Panc1 (cell line): ENCODE data around the gene C1orf87.

ENCODE experiments used
- CTCF ChIP-seq: fragments of 450-650 bp; IDR thresholded peaks from 2 replicates; pipeline ENCODE4 v1.5.1; 2017; ENCODE audit warnings: mild to moderate bottlenecking
- POLR2AphosphoS5 ChIP-seq: IDR thresholded peaks from 2 replicates; pipeline ENCODE4 v1.6.1; 2012; ENCODE audit warnings: mild to moderate bottlenecking, low read depth, low read length, moderate library complexity
- REST ChIP-seq, 2 experiments: IDR thresholded peaks; 2 replicates each; pipeline ENCODE4 v1.6.1; 2011 to 2012; ENCODE audit warnings: low read depth in 2 of 2, control low read depth in 1 of 2, low read length in 1 of 2, mild to moderate bottlenecking in 1 of 2, moderate library complexity in 1 of 2; ENCODE audit not compliant: insufficient read depth in 1 of 2
- SIN3A ChIP-seq: IDR thresholded peaks from 2 replicates; pipeline ENCODE4 v1.6.1; 2012; ENCODE audit warnings: low read depth, mild to moderate bottlenecking, low read length, moderate library complexity, borderline replicate concordance; ENCODE audit not compliant: insufficient read depth
- TCF7L2 ChIP-seq: IDR thresholded peaks from 2 replicates; pipeline ENCODE4 v1.6.1; 2011; ENCODE audit warnings: mild to moderate bottlenecking, low read depth, low read length, inconsistent platforms

- no peak for TF ChIP-seq CTCF
- TF ChIP-seq TCF7L2, result no peak
- TF ChIP-seq POLR2AphosphoS5, result no peak
- TF ChIP-seq SIN3A, result no peak
- TF ChIP-seq REST (IDR thresholded peaks at IDR 0.05; ENCODE audit: insufficient read depth in 1 of 2, low read depth in 2 of 2, low read length in 1 of 2), result no peak
These were observed 123.9 kb downstream of the C1orf87 start for GRCh38 chr1:59949648-59950047.
